OCI-LY7 (cell line): ENCODE data around the gene KIF14.

ENCODE experiments used
- CTCF ChIP-seq: fragments of 200-600 bp; sonication (generic); conservative IDR thresholded peaks from 2 replicates; pipeline ENCODE4 v1.5.1; 2014; ENCODE audit warnings: mild to moderate bottlenecking, antibody characterized with exemption, low read length, moderate library complexity, mixed read lengths
- EZH2phosphoT487 ChIP-seq: fragments of 200-600 bp; sonication (generic); IDR thresholded peaks from 2 replicates; pipeline ENCODE4 v1.6.1; 2018; ENCODE audit warnings: low read depth, borderline replicate concordance, mild to moderate bottlenecking, mixed run types, antibody characterized with exemption, low read length, moderate library complexity, mixed read lengths

GRCh38 chr1:200520735-200521134 lies 99.8 kb downstream of the KIF14 start:
- TF ChIP-seq CTCF (no peak), EZH2phosphoT487 (no peak)
